Neuronal stem cell (in vitro differentiated cells): ENCODE measurements around the gene RTL5.
A peak's percentile ranks its signal among the peaks of the same experiment; 100 is the strongest.

Experiments
- DNase-seq: peaks from one replicate; pipeline ENCODE4 v3.0.0-alpha.2; 2013; ENCODE audit warnings: low spot score
- H2AFZ ChIP-seq: one replicate; pipeline ENCODE4 v1.6.1; 2013; ENCODE audit warnings: mild to moderate bottlenecking, low read length, inconsistent platforms
- H2AK5ac ChIP-seq: 2 replicates; pipeline ENCODE4 v1.6.1; 2013; ENCODE audit warnings: low read depth, mild to moderate bottlenecking, inconsistent platforms, low read length, moderate library complexity, mixed read lengths
- H2BK120ac ChIP-seq: 2 replicates; pipeline ENCODE4 v1.6.1; 2013; ENCODE audit warnings: low read depth, mild to moderate bottlenecking, inconsistent platforms, low read length, moderate library complexity, mixed read lengths
- H2BK12ac ChIP-seq: one replicate; pipeline ENCODE4 v1.6.1; 2013; ENCODE audit warnings: low read length, inconsistent platforms
- H2BK15ac ChIP-seq: 2 replicates; pipeline ENCODE4 v1.6.1; 2013; ENCODE audit warnings: mild to moderate bottlenecking, low read length, inconsistent platforms, mixed read lengths
- H2BK5ac ChIP-seq: one replicate; pipeline ENCODE4 v1.6.1; 2013; ENCODE audit warnings: inconsistent platforms, mild to moderate bottlenecking, low read length, moderate library complexity
- H3K14ac ChIP-seq: one replicate; pipeline ENCODE4 v1.6.1; 2013; ENCODE audit warnings: low read length, inconsistent platforms
- H3K18ac ChIP-seq: 2 replicates; pipeline ENCODE4 v1.6.1; 2013; ENCODE audit warnings: low read length, inconsistent platforms
- H3K23ac ChIP-seq: 2 replicates; pipeline ENCODE4 v1.6.1; 2013; ENCODE audit warnings: low read depth, mild to moderate bottlenecking, mixed read lengths, low read length, inconsistent platforms; ENCODE audit not compliant: poor library complexity
- H3K27ac ChIP-seq: replicated peaks from 3 replicates; pipeline ENCODE4 v1.5.1; 2013; ENCODE audit warnings: low read length, inconsistent platforms
- H3K27me3 ChIP-seq, 3 experiments: 2 replicates each; pipeline ENCODE4 v1.6.1; 2013; ENCODE audit warnings: low read length in 3 of 3, mild to moderate bottlenecking in 2 of 3, inconsistent platforms in 1 of 3, low read depth in 1 of 3, mixed read lengths in 1 of 3, moderate library complexity in 1 of 3; ENCODE audit not compliant: control insufficient read depth in 3 of 3, insufficient read depth in 3 of 3
- H3K36me3 ChIP-seq, 2 donors: replicated peaks in 1 of 2; 2 replicates each; pipeline ENCODE4 v1.6.1; 2013; ENCODE audit warnings: low read length in 2 of 2; ENCODE audit not compliant: control insufficient read depth in 2 of 2, insufficient read depth in 2 of 2
- H3K4ac ChIP-seq: 2 replicates; pipeline ENCODE4 v1.6.1; 2013; ENCODE audit warnings: inconsistent platforms, mild to moderate bottlenecking, low read length, moderate library complexity
- H3K4me1 ChIP-seq, 2 donors: 1 replicate in 1 of 2; 2 replicates in 1 of 2; pipeline ENCODE4 v1.6.1; 2013; ENCODE audit warnings: low read length in 2 of 2, low read depth in 1 of 2; ENCODE audit not compliant: control insufficient read depth in 2 of 2, insufficient read depth in 1 of 2
- H3K4me2 ChIP-seq: one replicate; pipeline ENCODE4 v1.6.1; 2013; ENCODE audit warnings: mild to moderate bottlenecking, low read length, inconsistent platforms; ENCODE audit not compliant: insufficient read depth, poor library complexity, severe bottlenecking
- H3K4me3 ChIP-seq, 2 donors: 2 replicates each; pipeline ENCODE4 v1.5.1; 2013; ENCODE audit warnings: low read length in 2 of 2, mild to moderate bottlenecking in 2 of 2, inconsistent platforms in 1 of 2, moderate library complexity in 1 of 2
- H3K79me1 ChIP-seq: one replicate; pipeline ENCODE4 v1.6.1; 2013; ENCODE audit warnings: low read depth, mild to moderate bottlenecking, inconsistent platforms, low read length, moderate library complexity
- H3K9ac ChIP-seq: one replicate; pipeline ENCODE4 v1.6.1; 2013; ENCODE audit warnings: mild to moderate bottlenecking, low read depth, low read length, inconsistent platforms; ENCODE audit not compliant: poor library complexity
- H3K9me3 ChIP-seq, 2 donors: replicated peaks in 1 of 2; 2 replicates each; pipeline versions ENCODE3 to v1.6.1; 2013; ENCODE audit warnings: low read length in 2 of 2, mild to moderate bottlenecking in 2 of 2, inconsistent platforms in 1 of 2, low read depth in 1 of 2, mixed read lengths in 1 of 2, moderate library complexity in 1 of 2; ENCODE audit not compliant: control insufficient read depth in 2 of 2, insufficient read depth in 1 of 2
- H4K8ac ChIP-seq: one replicate; pipeline ENCODE4 v1.6.1; 2013; ENCODE audit warnings: low read depth, mild to moderate bottlenecking, inconsistent platforms, low read length, moderate library complexity
- H4K91ac ChIP-seq: one replicate; pipeline ENCODE4 v1.6.1; 2013; ENCODE audit warnings: low read length, low read depth, mild to moderate bottlenecking, inconsistent platforms; ENCODE audit not compliant: poor library complexity
- WGBS, 2 donors: extraction: QIAGEN DNeasy Blood & Tissue Kit; methylation state at CpG; one replicate each; pipeline ENCODE4 v1.1.7; 2013; ENCODE audit warnings: missing lambda C conversion rate in 2 of 2, mixed read lengths in 1 of 2; ENCODE audit not compliant: insufficient read length in 2 of 2, insufficient replicate concordance in 1 of 2; ENCODE audit errors: extremely low coverage in 2 of 2; 5-methylcytosine and 5-hydroxymethylcytosine counted together

RTL5 gene

GRCh38 chrX:72097098-72097497, 34.6 kb downstream of the RTL5 start:
- H3K79me1 ChIP-seq: no peaks in the 10 kb centered on the region
- H2BK15ac ChIP-seq: no peak overlapping the region
- H3K14ac ChIP-seq: no peak overlapping the region
- no peak overlapping the region for H3K4me3 ChIP-seq
- no peak overlapping the region for H4K91ac ChIP-seq
- H3K36me3 ChIP-seq: peaks cover 0 to 3% of the 10 kb centered on the region in 2 donors
- no peak overlapping the region for H3K4ac ChIP-seq
- H3K4me2 ChIP-seq: no peak overlapping the region
- no peak overlapping the region for H3K27ac ChIP-seq
- no peak overlapping the region for H2AK5ac ChIP-seq
- H3K18ac ChIP-seq: no peak overlapping the region
- WGBS, 2 donors: no CpG with 5 or more reads among the region's 3 CpGs
- H4K8ac ChIP-seq: no peak overlapping the region
- no peak overlapping the region for H2BK5ac ChIP-seq
- no peak overlapping the region for H2BK120ac ChIP-seq
- no peak overlapping the region for H2BK12ac ChIP-seq
- no peaks in the 10 kb centered on the region for H3K9me3 ChIP-seq
- no peak overlapping the region for H2AFZ ChIP-seq
- H3K27me3 ChIP-seq: no peaks in the 10 kb centered on the region
- no peak overlapping the region for H3K9ac ChIP-seq
- peaks cover 16 to 17% of the 10 kb centered on the region in 2 donors for H3K4me1 ChIP-seq
- no peak overlapping the region for H3K23ac ChIP-seq
- no peak for DNase-seq

- Histone ChIP-seq H2BK12ac (no peak overlapping the region), H3K4me3 (no peak overlapping the region), H4K8ac (no peak overlapping the region), H3K18ac (no peak overlapping the region), H3K14ac (no peak overlapping the region), H2AFZ (no peak overlapping the region), H3K4ac (no peak overlapping the region), H2BK15ac (no peak overlapping the region), H3K9ac (no peak overlapping the region), H3K27ac (no peak overlapping the region), H3K9me3 (no peaks in the 10 kb centered on the region), H3K4me2 (no peak overlapping the region), H2AK5ac (no peak overlapping the region), H3K23ac (no peak overlapping the region), H3K4me1 (peaks cover 7 to 17% of the 10 kb centered on the region in 2 donors), H2BK120ac (no peak overlapping the region), H3K27me3 (no peaks in the 10 kb centered on the region), H3K79me1 (no peaks in the 10 kb centered on the region), H2BK5ac (no peak overlapping the region), H3K36me3 (peaks cover 0 to 3% of the 10 kb centered on the region in 2 donors), H4K91ac (no peak overlapping the region)
- no peak for DNase-seq
- no CpG with 5 or more reads among the region's 2 CpGs for WGBS, 2 donors
Measured at GRCh38 chrX:72095370-72095769, 36.3 kb downstream of the RTL5 start.

- Histone ChIP-seq H2BK15ac (no peak overlapping the region), H3K18ac (no peak overlapping the region), H3K23ac (no peak overlapping the region), H3K27ac (no peak overlapping the region), H2BK5ac (no peak overlapping the region), H2AK5ac (no peak overlapping the region), H2AFZ (no peak overlapping the region), H3K9ac (no peak overlapping the region), H3K4ac (no peak overlapping the region), H2BK120ac (no peak overlapping the region), H3K36me3 (peaks cover 0 to 3% of the 10 kb centered on the region in 2 donors), H4K8ac (no peak overlapping the region), H3K4me2 (no peak overlapping the region), H3K14ac (no peak overlapping the region), H2BK12ac (no peak overlapping the region), H3K4me1 (peaks cover 7 to 17% of the 10 kb centered on the region in 2 donors), H3K27me3 (no peaks in the 10 kb centered on the region), H4K91ac (no peak overlapping the region), H3K9me3 (no peaks in the 10 kb centered on the region), H3K79me1 (no peaks in the 10 kb centered on the region), H3K4me3 (no peak overlapping the region)
- DNase-seq: peak; percentile 4
- WGBS, 2 donors: no CpG with 5 or more reads among the region's 4 CpGs
Measured at GRCh38 chrX:72094894-72095293, 36.8 kb downstream of the RTL5 start.

- H3K4me3 ChIP-seq: no peak overlapping the region
- WGBS, 2 donors: no CpG with 5 or more reads among the region's 3 CpGs
- no peaks in the 10 kb centered on the region for H3K27me3 ChIP-seq
- H3K36me3 ChIP-seq: no peaks in the 10 kb centered on the region
- H3K23ac ChIP-seq: no peak overlapping the region
- no peak overlapping the region for H2AFZ ChIP-seq
- H4K8ac ChIP-seq: no peak overlapping the region
- H3K4ac ChIP-seq: no peak overlapping the region
- no peak overlapping the region for H3K9ac ChIP-seq
- H3K9me3 ChIP-seq: peaks cover 0 to 3% of the 10 kb centered on the region in 2 donors
- H3K4me2 ChIP-seq: no peak overlapping the region
- no peak overlapping the region for H4K91ac ChIP-seq
- H3K27ac ChIP-seq: no peak overlapping the region
- H3K79me1 ChIP-seq: no peaks in the 10 kb centered on the region
- H3K14ac ChIP-seq: no peak overlapping the region
- no peak overlapping the region for H2AK5ac ChIP-seq
- H2BK15ac ChIP-seq: no peak overlapping the region
- H2BK5ac ChIP-seq: no peak overlapping the region
- H2BK12ac ChIP-seq: no peak overlapping the region
- no peak for DNase-seq
- H3K18ac ChIP-seq: no peak overlapping the region
- peaks cover 0 to under 1% of the 10 kb centered on the region in 2 donors for H3K4me1 ChIP-seq
- H2BK120ac ChIP-seq: no peak overlapping the region
Measured at GRCh38 chrX:72089254-72089653, 42.5 kb downstream of the RTL5 start.
